Measurements from ENCODE around the gene REELD1.

The REELD1 gene

GRCh38 chr4:146214238-146214637, at the start of gene REELD1:
TSS of gene REELD1 (plus strand) at chr4:146214538. CDS start at chr4:146216953, 2,415 bp downstream.
- DNase-seq: no peak

- no peak for DNase-seq
These were observed 49.1 kb upstream of the REELD1 start for GRCh38 chr4:146165221-146165620.

- DNase-seq: no peak
These were observed 48.5 kb upstream of the REELD1 start for GRCh38 chr4:146165840-146166239.

- DNase-seq: no peak
These were observed 44.2 kb upstream of the REELD1 start for GRCh38 chr4:146170149-146170548.

GRCh38 chr4:146175541-146176453, 38.5 kb upstream of the REELD1 start, which contains the start of gene LSM6:
TSS of gene LSM6 (plus strand) at chr4:146175718. CDS start at chr4:146182922, 7,204 bp downstream.
- peak; percentile 79 for DNase-seq

- DNase-seq: no peak
These were observed 37.4 kb upstream of the REELD1 start for GRCh38 chr4:146176891-146177290.

GRCh38 chr4:146178126-146178525, 36.2 kb upstream of the REELD1 start:
- DNase-seq: no peak

GRCh38 chr4:146179784-146180370, 34.5 kb upstream of the REELD1 start:
- no peak for DNase-seq

- DNase-seq: no peak
These were observed 31.9 kb upstream of the REELD1 start for GRCh38 chr4:146182443-146182842.

GRCh38 chr4:146183209-146183608, 31.1 kb upstream of the REELD1 start:
- DNase-seq: no peak

GRCh38 chr4:146186041-146186440, 28.3 kb upstream of the REELD1 start:
- no peak for DNase-seq

GRCh38 chr4:146186596-146186995, 27.7 kb upstream of the REELD1 start:
- no peak for DNase-seq

- DNase-seq: no peak
These were observed 23.9 kb upstream of the REELD1 start for GRCh38 chr4:146190456-146190855.

GRCh38 chr4:146191766-146192458, 22.4 kb upstream of the REELD1 start:
- no peak for DNase-seq

GRCh38 chr4:146193628-146194027, 20.7 kb upstream of the REELD1 start:
- DNase-seq: no peak

- no peak for DNase-seq
These were observed 20.1 kb upstream of the REELD1 start for GRCh38 chr4:146194212-146194611.

GRCh38 chr4:146202665-146203064, 11.7 kb upstream of the REELD1 start:
- no peak for DNase-seq

- no peak for DNase-seq
These were observed 6.9 kb upstream of the REELD1 start for GRCh38 chr4:146207410-146207809.

- DNase-seq: no peak
These were observed 3.4 kb upstream of the REELD1 start for GRCh38 chr4:146210890-146211289.

- no peak for DNase-seq
These were observed 2.9 kb upstream of the REELD1 start for GRCh38 chr4:146211440-146211839.

GRCh38 chr4:146212781-146213180, 1.6 kb upstream of the REELD1 start:
- DNase-seq: no peak

GRCh38 chr4:146222313-146222712, 8.0 kb downstream of the REELD1 start:
- no peak for DNase-seq

- DNase-seq: no peak
These were observed 10.1 kb downstream of the REELD1 start for GRCh38 chr4:146224326-146224966.
